Endothelial cell of umbilical vein (primary cell): ENCODE results near the gene OXSR1.

ENCODE experiments used
- EZH2 ChIP-seq: IDR thresholded peaks from 2 replicates; pipeline ENCODE4 v1.6.1; 2012; ENCODE audit warnings: borderline replicate concordance, low read depth, mild to moderate bottlenecking, moderate library complexity, low read length, inconsistent platforms; ENCODE audit not compliant: severe bottlenecking
- FOS ChIP-seq: IDR thresholded peaks from 2 replicates; pipeline ENCODE4 v1.6.1; 2011; ENCODE audit warnings: mild to moderate bottlenecking, low read length, moderate library complexity, borderline replicate concordance; ENCODE audit not compliant: insufficient read depth
- GATA2 ChIP-seq: IDR thresholded peaks from 2 replicates; pipeline ENCODE4 v1.7.0; 2011; ENCODE audit warnings: low read depth, mild to moderate bottlenecking, moderate library complexity, mixed read lengths, low read length; ENCODE audit not compliant: insufficient read length, insufficient read depth
- JUN ChIP-seq: IDR thresholded peaks from 2 replicates; pipeline ENCODE4 v1.6.1; 2011; ENCODE audit warnings: borderline replicate concordance, low read depth; ENCODE audit not compliant: insufficient read length, insufficient read depth
- MAX ChIP-seq: IDR thresholded peaks from 2 replicates; pipeline ENCODE4 v1.6.1; 2011; ENCODE audit not compliant: insufficient read depth, insufficient read length
- MYC ChIP-seq: IDR thresholded peaks from one replicate; pipeline ENCODE4 v1.6.1; 2011; ENCODE audit warnings: mild to moderate bottlenecking, low read depth, low read length
- POLR2A ChIP-seq: IDR thresholded peaks from 2 replicates; pipeline ENCODE4 v1.6.1; 2012; ENCODE audit warnings: low read depth, mild to moderate bottlenecking, control low read depth, low read length
- POLR2AphosphoS5 ChIP-seq: IDR thresholded peaks from 2 replicates; pipeline ENCODE4 v1.6.1; 2012; ENCODE audit warnings: low read depth, mild to moderate bottlenecking, control low read depth, low read length, moderate library complexity; ENCODE audit not compliant: insufficient read depth
- TF ChIP-seq, protein P1 (sequence below), 2 donors: IDR thresholded peaks; 1 replicate in 1 of 2; 2 replicates in 1 of 2; pipeline ENCODE4 v1.5.1; 2011; ENCODE audit warnings: low read length in 2 of 2, mild to moderate bottlenecking in 2 of 2, moderate library complexity in 2 of 2, control low read depth in 1 of 2, inconsistent platforms in 1 of 2, low read depth in 1 of 2; ENCODE audit not compliant: insufficient read depth in 1 of 2; ENCODE audit errors: extremely low read depth in 1 of 2

DNA sequence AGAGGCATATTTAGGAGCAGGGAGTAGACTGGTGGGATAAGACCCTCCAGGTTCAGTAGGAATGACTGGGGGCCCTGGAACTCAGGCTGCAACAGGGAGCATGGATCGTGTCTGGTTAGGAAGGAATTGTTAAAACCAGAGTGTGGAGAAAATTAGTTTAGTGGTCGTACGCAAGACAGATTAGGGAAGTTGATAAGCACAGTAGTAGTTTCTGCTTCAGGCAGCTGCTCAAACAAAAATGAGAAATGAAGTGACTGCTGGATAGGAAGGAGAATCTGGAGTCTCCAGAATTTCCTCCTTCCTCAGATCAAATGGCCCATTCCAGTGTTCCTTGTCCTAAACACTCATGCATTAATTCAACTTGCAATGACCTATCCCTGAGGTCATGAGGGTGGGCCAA lies 15.6 kb upstream of the OXSR1 start:
- TF ChIP-seq, protein P1, sequence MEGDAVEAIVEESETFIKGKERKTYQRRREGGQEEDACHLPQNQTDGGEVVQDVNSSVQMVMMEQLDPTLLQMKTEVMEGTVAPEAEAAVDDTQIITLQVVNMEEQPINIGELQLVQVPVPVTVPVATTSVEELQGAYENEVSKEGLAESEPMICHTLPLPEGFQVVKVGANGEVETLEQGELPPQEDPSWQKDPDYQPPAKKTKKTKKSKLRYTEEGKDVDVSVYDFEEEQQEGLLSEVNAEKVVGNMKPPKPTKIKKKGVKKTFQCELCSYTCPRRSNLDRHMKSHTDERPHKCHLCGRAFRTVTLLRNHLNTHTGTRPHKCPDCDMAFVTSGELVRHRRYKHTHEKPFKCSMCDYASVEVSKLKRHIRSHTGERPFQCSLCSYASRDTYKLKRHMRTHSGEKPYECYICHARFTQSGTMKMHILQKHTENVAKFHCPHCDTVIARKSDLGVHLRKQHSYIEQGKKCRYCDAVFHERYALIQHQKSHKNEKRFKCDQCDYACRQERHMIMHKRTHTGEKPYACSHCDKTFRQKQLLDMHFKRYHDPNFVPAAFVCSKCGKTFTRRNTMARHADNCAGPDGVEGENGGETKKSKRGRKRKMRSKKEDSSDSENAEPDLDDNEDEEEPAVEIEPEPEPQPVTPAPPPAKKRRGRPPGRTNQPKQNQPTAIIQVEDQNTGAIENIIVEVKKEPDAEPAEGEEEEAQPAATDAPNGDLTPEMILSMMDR (IDR thresholded peaks at IDR 0.05; ENCODE audit: extremely low read depth in 1 of 2, insufficient read depth in 1 of 2, low read depth in 1 of 2, low read length in 2 of 2) = no peak
- TF ChIP-seq POLR2A = no peak
- no peak for TF ChIP-seq FOS
- no peak for TF ChIP-seq POLR2AphosphoS5
- no peak for TF ChIP-seq MAX
- TF ChIP-seq EZH2 = no peak
- TF ChIP-seq MYC = no peak
- TF ChIP-seq GATA2 = no peak
- no peak for TF ChIP-seq JUN
